ENCODE measurements around the gene SARM1.
"Not testable (repeated sequence)": the region's sequence is repeated elsewhere in the genome, so short reads cannot be mapped to it uniquely, and the experiment has no call there.

Gene SARM1

DNA sequence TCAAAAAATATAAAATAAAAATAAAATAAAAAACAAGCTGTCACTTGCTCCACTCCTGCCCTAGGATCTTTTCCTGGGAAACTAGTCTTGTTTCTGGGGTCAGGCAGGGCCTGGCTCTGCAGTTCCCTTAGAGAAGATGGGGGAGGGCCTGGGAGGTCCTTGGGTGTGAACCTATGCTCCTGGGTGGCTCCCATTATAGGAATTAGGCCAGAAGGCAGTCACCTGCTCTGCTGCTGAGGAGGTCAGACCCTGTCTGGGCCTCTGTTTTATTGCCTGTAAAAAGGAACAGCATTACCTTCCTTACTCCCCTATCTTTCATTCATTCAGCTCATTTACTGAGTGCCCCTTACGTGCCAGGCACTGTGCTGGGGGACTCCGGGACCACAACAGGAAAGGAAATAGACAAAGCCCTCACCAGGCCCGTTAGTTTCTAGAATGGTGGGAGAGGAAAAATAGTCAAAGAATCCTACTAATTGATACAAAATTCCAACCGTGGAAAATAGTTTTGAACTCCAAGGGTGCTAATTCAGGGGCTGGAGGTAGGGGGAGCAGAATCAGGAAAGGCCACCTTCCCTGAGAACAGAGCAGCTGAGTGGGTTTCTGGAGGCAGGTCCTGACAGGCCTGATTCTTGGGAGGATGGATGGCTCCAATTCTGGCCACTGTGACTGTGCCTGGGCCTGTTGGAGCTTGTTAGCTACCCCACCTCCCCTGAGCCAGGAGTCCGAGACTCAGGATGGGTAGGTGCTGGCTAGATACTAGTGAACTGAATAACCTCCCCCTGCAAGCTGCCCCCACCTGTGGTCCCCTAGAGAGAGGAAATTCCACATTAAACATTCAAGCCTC is 35.9 kb downstream of the SARM1 start:
- H3K9ac ChIP-seq = no peak overlapping the region
- H3K27me3 ChIP-seq = no peaks in the 10 kb centered on the region; the same call in 1 of the 2 replicates
- H3K4me2 ChIP-seq = no peak overlapping the region
- TF ChIP-seq Cebpa-rat (IDR thresholded peaks at IDR 0.05) = no peak
- H3K9me3 ChIP-seq = no peaks in the 10 kb centered on the region
- no peaks in the 10 kb centered on the region for H3K36me3 ChIP-seq
- peaks cover 28% of the 10 kb centered on the region for H3K4me1 ChIP-seq
- H3K4me3 ChIP-seq = no peak overlapping the region
- no peaks in the 10 kb centered on the region for H4K20me1 ChIP-seq
- H3K27ac ChIP-seq = no peak overlapping the region

DNA sequence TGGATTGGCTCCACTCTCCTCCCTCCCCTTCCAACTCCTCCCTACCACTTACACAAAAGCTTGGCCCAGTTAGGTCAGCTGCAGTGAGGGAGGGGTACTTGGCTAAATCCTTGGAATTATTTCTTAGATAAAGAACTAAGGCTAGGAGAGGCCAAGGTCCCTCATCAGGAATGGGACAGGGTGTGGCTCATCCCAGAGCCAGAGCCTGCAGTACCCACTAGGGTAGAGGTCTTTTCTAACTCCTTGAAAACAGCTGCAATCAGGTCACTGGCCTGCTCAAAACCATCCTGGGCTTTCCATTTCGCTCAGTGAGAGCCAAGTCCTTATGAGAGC is 36.4 kb downstream of the SARM1 start:
- H3K4me3 ChIP-seq = no peak overlapping the region
- no peaks in the 10 kb centered on the region for H3K36me3 ChIP-seq
- TF ChIP-seq Cebpa-rat (IDR thresholded peaks at IDR 0.05) = no peak
- H3K9ac ChIP-seq = no peak overlapping the region
- H3K27ac ChIP-seq = no peak overlapping the region
- H3K4me1 ChIP-seq = peaks cover 27% of the 10 kb centered on the region
- H3K9me3 ChIP-seq = no peaks in the 10 kb centered on the region
- H3K4me2 ChIP-seq = no peak overlapping the region
- no peaks in the 10 kb centered on the region for H4K20me1 ChIP-seq
- no peaks in the 10 kb centered on the region; the same call in 1 of the 2 replicates for H3K27me3 ChIP-seq

DNA sequence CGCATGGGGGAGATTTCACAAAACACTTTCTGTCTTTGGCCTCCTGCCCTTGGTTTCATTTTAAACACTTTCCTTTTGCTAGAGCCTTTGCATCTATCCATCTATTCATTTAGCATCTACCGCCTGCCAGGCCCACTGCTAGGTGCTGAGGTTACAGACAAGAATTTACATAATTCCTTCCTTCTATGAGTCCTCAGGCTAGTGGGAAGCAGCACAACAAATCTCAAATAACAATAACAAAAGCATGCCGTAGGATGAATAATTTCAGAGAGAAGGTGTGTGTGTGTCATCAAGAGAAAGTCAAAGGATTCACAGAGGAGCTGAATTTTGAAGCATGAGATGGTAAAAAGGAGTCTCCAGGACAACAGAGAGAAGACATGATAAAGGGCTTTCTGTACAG is 40.6 kb downstream of the SARM1 start:
- no peak overlapping the region for H3K27ac ChIP-seq
- H3K4me2 ChIP-seq = no peak overlapping the region
- no peak overlapping the region for H3K9ac ChIP-seq
- no peaks in the 10 kb centered on the region for H3K9me3 ChIP-seq
- no peaks in the 10 kb centered on the region for H3K4me1 ChIP-seq
- H3K27me3 ChIP-seq = no peaks in the 10 kb centered on the region
- TF ChIP-seq Cebpa-rat (IDR thresholded peaks at IDR 0.05) = no peak
- no peak overlapping the region for H3K4me3 ChIP-seq
- no peaks in the 10 kb centered on the region for H3K36me3 ChIP-seq
- no peaks in the 10 kb centered on the region for H4K20me1 ChIP-seq

DNA sequence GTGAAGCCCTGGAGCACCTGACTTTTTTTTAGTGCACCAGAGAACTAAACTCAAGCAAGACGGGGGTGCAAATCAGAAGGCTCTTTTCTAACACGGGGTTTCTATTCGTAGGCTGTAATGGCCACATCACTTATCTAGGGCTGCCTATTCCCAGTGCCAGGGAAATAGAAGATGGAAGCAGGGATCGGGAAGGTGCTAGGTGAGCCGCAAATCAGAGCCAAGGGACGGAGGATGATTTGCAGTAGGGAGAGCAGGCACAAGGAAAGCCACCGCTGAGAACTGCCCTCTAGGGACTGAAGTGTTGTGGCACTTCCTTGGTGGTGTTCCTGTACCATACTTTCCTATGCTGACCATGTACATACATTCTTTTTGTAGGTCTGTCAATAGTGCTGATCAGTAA is 42.3 kb downstream of the SARM1 start:
- TF ChIP-seq Cebpa-rat (IDR thresholded peaks at IDR 0.05) = no peak
- H3K27me3 ChIP-seq = no peaks in the 10 kb centered on the region
- no peak overlapping the region for H3K27ac ChIP-seq
- no peaks in the 10 kb centered on the region for H3K36me3 ChIP-seq
- no peaks in the 10 kb centered on the region for H3K4me1 ChIP-seq
- no peak overlapping the region for H3K4me2 ChIP-seq
- H3K9ac ChIP-seq = no peak overlapping the region
- no peaks in the 10 kb centered on the region for H3K9me3 ChIP-seq
- no peak overlapping the region for H3K4me3 ChIP-seq
- no peaks in the 10 kb centered on the region for H4K20me1 ChIP-seq

DNA sequence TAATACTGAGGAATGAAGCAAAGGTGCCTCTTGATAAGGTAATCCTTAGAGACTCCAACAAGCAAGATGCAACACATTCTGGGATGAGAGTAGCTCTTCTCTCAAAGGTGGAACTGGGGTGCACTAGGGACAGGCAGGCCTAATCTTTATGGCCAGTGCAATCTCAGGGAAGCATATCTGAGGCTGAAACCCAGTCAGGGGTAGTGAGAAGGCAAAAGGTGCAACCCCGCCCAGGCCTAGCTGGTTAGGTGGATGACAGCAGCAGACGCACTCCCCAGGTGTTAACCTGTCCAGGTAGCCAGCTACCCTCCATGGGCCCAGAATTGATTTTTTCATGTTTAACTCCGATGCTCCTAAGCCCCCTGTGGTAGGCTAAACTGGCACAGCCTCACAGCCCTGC is 44.4 kb downstream of the SARM1 start:
- H3K4me1 ChIP-seq = no peaks in the 10 kb centered on the region
- no peak overlapping the region for H3K9ac ChIP-seq
- no peak overlapping the region for H3K4me3 ChIP-seq
- no peaks in the 10 kb centered on the region for H3K9me3 ChIP-seq
- H4K20me1 ChIP-seq = no peaks in the 10 kb centered on the region
- H3K4me2 ChIP-seq = no peak overlapping the region
- no peak overlapping the region for H3K27ac ChIP-seq
- no peaks in the 10 kb centered on the region for H3K27me3 ChIP-seq
- no peaks in the 10 kb centered on the region for H3K36me3 ChIP-seq
- no peak for TF ChIP-seq Cebpa-rat (IDR thresholded peaks at IDR 0.05)

DNA sequence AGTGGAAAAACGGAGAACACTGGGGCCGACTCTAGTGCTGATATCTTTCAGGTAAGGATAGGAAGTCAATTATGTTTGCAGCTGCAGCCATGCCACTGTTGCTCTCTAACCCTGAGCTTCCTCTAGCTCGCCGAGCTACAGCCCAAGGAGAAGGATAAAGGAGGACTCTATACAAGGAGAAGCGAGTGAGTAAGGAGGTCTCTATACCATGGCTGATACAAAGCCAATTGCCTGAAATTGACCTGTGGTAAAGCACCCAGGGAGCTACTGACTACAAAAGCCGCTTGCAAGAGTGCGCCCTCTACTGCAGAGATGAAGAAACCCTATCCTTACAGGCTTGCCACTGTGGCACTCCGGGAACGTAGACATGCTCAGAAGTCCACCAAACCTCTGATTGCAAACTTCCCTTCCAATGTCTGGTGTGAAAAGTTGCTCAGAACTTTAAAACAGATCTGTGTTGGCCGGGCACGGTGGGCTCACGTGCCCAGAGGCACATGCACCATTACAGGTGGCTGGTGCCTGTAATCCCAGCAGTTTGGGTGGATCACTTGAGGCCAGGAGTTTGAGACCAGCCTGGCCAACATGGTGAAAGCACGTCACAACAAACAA is 45.3 kb downstream of the SARM1 start:
- H3K4me3 ChIP-seq = no peak overlapping the region
- no peaks in the 10 kb centered on the region for H4K20me1 ChIP-seq
- H3K27me3 ChIP-seq = no peaks in the 10 kb centered on the region
- H3K36me3 ChIP-seq = no peaks in the 10 kb centered on the region
- H3K9ac ChIP-seq = no peak overlapping the region
- H3K9me3 ChIP-seq = no peaks in the 10 kb centered on the region
- no peak overlapping the region for H3K4me2 ChIP-seq
- H3K4me1 ChIP-seq = no peaks in the 10 kb centered on the region
- no peak for TF ChIP-seq Cebpa-rat (IDR thresholded peaks at IDR 0.05)
- no peak overlapping the region for H3K27ac ChIP-seq

DNA sequence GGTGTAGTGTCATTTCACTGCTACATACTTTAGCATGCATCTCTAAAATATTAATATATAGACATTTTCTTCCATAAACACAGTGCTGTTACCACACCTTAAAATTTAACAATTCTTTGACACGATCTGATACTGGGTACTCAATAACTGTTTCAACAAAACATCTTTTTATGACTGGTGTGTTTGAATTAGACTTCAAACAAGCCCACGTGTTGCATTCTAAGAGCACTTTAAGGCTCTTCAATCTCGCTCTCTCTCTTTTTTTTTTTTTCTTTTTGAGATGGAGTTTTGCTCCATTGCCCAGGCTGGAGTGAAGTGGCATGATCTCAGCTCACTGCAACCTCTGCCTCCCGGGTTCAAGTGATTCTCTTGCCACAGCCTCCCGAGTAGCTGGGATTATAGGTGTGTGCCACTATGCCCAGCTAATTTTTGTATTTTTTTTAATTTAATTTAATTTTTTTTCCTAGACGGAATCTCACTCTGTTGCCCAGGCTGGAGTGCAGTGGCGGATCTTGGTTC is 50.4 kb downstream of the SARM1 start:
- H3K9ac ChIP-seq = no peak overlapping the region
- H3K27me3 ChIP-seq = no peaks in the 10 kb centered on the region
- H3K36me3 ChIP-seq = no peaks in the 10 kb centered on the region
- no peak for TF ChIP-seq Cebpa-rat (IDR thresholded peaks at IDR 0.05)
- no peaks in the 10 kb centered on the region for H3K9me3 ChIP-seq
- H4K20me1 ChIP-seq = no peaks in the 10 kb centered on the region
- no peak overlapping the region for H3K4me3 ChIP-seq
- H3K4me2 ChIP-seq = no peak overlapping the region
- no peak overlapping the region for H3K27ac ChIP-seq
- no peaks in the 10 kb centered on the region for H3K4me1 ChIP-seq

DNA sequence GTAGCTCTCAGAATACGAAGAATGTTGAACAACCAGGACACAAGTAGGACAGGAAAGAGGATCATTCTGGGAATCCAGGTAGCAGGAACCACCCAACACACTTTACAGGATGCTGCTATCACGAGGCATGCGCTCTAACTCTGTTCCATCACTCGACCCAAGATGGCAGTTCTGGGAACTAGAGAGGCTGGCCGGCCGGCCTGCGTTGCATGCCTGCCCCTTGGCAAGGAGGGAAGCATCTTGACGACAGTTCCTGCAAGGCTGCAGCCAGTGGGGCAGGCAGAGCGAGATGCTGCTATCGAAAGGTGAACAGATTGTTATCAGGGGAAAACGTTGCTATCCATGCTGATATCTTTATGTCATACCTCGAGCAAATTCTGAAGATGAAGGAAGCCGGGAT is 53.7 kb downstream of the SARM1 start:
- no peaks in the 10 kb centered on the region for H3K27me3 ChIP-seq
- H3K4me2 ChIP-seq = no peak overlapping the region
- no peaks in the 10 kb centered on the region for H3K4me1 ChIP-seq
- no peak overlapping the region for H3K4me3 ChIP-seq
- no peaks in the 10 kb centered on the region for H3K36me3 ChIP-seq
- no peak overlapping the region for H3K9ac ChIP-seq
- H3K9me3 ChIP-seq = no peaks in the 10 kb centered on the region
- no peaks in the 10 kb centered on the region for H4K20me1 ChIP-seq
- TF ChIP-seq Cebpa-rat (IDR thresholded peaks at IDR 0.05) = no peak
- H3K27ac ChIP-seq = no peak overlapping the region

DNA sequence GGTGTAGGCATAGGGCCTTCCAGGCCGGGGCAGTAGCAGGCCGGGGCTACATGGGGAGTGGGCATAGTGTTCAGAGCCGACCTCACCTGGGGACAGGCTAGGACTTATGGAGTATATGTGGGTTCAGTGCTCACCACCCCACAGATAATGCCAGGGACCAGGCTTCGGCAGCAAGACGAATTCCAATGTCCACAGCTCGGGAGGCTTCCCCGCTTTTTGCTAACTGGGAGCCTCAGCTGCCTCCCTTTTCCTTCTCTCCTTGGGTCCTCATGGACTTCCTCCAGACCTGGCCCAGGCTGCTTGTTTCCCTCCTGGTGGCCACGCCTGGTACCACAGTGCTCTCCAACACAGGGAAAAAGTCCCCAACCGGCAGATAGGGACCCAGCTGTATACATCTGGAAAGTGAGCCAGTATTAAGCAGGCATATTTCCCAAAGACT is 54.6 kb downstream of the SARM1 start:
- Histone ChIP-seq H3K36me3 (no peaks in the 10 kb centered on the region), H3K9me3 (no peaks in the 10 kb centered on the region), H3K27ac (no peak overlapping the region), H3K9ac (no peak overlapping the region), H3K27me3 (no peaks in the 10 kb centered on the region), H4K20me1 (no peaks in the 10 kb centered on the region), H3K4me1 (no peaks in the 10 kb centered on the region), H3K4me3 (no peak overlapping the region), H3K4me2 (no peak overlapping the region)
- TF ChIP-seq Cebpa-rat (IDR thresholded peaks at IDR 0.05) = no peak

DNA sequence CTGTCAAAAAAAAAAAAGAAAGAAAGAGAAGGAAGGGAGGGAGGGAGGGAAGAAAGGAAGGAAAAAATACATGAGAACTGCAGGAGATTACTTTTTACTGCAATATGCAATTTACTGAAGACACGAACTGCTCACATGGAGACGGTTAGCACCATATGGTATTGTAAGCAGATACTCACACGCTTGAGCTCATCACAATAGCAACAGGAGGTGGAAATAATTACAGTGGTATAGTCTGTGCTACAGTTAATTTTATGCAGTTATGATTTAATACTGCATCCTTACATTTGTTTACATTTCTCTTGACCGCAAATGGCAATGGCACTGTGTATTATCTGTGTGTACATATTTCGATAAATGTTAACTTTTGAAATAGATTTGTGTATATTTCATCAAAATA is 55.9 kb downstream of the SARM1 start:
- no peaks in the 10 kb centered on the region for H3K27me3 ChIP-seq
- H3K36me3 ChIP-seq = no peaks in the 10 kb centered on the region
- H3K27ac ChIP-seq = no peak overlapping the region
- no peaks in the 10 kb centered on the region for H4K20me1 ChIP-seq
- no peaks in the 10 kb centered on the region for H3K4me1 ChIP-seq
- no peak overlapping the region for H3K4me2 ChIP-seq
- no peak overlapping the region for H3K4me3 ChIP-seq
- no peak for TF ChIP-seq Cebpa-rat (IDR thresholded peaks at IDR 0.05)
- H3K9ac ChIP-seq = no peak overlapping the region
- no peaks in the 10 kb centered on the region for H3K9me3 ChIP-seq

DNA sequence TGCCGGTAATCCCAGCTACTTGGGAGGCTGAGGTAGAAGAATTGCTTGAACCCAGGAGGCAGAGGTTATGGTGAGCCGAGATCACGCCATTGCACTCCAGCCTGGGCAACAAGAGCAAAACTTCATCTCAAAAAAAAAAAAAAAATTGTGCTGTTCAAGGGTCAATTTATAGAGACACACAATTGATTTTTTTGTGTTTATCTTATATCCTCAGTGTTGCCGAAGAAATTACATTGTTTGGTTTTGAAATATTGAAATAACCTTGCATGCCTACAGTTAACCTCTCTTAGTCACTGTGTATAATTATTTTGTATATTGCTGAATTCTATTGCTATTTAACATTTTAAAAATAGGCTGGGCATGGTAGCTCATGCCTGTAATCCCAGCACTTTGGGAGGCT is 56.5 kb downstream of the SARM1 start:
- H3K27me3 ChIP-seq, H4K20me1 ChIP-seq, H3K9ac ChIP-seq, H3K9me3 ChIP-seq, H3K27ac ChIP-seq, H3K4me1 ChIP-seq, H3K36me3 ChIP-seq, H3K4me3 ChIP-seq, H3K4me2 ChIP-seq: not testable (repeated sequence)

Measured in BLaER1 (cell line).